HG03469 (cell line): ENCODE results near the gene SIRT2.
"Not testable (repeated sequence)": the region's sequence is repeated elsewhere in the genome, so short reads cannot be mapped to it uniquely, and the experiment has no call there.

Experiments
- ATAC-seq: cut with Tn5 transposase; IDR thresholded peaks from one replicate; pipeline ENCODE4 v1.9.1; 2021; ENCODE audit warnings: mild to moderate bottlenecking, moderate library complexity, moderate number of reproducible peaks; ENCODE audit not compliant: unreplicated experiment

SIRT2 gene

DNA sequence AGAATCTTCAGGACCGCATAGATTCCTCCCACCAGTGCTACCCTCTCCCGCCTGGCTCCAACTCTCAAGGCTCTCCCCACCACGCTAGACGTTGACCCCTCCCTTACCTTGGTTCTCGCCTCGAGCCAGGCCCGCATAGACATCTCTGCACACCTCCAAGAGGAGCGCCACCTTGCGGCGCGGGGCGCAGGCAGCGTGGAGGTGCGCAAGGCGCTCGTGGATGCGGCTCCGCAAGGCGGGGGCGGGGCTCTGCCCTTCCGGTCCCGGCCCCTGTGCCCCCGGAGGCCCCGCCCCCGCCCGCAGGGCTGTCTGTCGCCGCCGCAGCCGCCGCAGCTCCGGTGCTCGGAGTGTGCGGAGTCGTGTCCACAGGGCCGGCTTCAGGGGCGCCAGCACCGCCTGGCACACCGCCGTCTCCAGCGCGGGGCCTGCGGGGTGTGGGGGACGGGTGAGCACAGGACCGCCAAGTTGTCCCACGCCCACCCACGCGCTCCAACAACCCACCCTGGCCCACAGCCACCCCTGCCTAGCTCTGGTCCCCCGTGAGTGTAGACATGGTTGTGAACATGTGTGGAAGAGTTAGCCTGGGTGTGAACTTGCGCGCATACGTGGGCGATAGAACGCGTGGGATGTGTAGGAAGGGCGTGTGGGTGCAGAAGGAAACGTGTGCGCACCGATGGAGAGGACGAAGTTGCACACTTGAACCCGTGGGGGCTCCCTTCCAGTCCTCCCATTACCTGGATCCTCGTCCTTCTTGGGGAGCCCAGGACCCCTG lies 29.4 kb downstream of the SIRT2 start:
- ATAC-seq: no peak

DNA sequence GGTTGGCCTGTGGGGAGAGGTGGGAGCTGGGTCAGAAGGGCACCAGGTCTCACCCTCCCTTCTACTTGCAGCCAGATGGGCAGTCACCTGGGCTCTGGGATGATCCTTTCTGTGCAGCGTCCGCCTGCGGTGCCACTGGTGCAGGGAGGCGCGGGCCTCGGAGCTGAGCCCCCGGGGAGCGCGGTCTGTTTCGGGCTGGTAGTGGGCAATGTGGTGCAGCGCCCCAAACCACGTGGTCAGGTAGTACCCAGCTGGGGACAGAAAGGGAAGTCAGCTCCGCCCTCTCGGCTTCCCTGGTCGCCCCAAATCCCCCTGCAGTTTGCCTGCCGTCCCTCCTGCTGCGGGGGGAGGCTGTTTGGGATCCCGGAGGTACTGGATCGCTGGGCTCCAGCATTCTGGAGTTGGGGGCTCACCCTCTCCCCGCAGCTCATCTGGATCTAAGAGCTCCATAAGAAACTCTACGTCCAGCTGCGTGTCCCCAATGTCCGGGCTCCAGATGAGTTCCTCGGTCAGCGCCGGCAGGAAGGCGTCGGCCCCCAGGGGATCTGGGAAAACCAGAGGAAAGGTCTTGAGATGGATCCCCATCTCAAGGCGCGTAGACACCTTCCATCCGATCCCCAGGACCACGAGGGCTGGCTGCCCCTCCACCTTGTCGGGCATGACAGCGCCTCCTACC lies 30.1 kb downstream of the SIRT2 start:
- no peak for ATAC-seq

DNA sequence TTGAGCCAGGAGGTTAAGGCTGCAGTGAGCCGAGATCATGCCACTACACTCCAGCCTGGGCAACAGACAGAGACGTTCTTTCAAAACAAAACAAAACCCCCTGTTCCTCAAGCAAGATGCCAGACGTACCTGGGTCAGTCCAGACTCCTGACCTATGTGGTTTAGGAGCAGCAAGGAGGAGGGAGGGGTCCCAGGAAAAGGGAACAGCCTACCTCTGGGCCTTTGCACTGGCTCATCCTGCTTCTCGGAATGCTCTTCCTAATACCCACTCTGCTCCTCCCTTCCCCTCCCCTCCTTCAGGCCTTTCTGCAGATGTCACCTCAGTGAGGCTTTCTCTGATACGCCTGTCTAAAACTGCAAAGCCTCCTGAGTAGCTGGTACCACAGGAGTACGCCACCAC lies 30.9 kb downstream of the SIRT2 start:
- ATAC-seq: no peak

DNA sequence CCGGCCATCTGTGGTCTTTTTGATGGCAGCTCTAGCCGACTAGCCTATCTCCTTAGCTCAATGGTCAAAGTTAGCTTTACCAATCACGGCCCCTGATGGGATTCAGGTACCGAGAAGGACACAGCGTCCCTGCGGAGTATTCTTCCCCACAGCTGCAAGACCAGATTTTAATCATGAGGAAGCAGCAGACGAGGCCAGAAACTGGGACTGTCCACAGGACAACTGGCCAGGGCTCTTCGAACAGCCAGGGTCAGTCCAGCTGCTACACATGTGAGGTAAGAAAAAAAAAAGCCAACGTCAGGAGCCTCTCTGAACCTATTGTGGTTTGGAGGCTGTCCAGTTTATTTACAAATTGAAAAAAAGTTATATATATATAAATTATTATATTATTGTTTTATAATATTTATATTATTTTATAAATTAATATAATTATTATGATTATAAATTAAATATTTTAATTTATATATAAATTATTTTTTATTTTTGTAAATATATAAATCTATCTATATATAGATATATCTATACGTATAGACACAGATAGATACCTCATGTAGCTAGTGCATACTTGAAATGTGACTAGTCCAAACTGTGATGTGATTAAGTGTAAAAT lies 32.1 kb downstream of the SIRT2 start:
- no peak for ATAC-seq

DNA sequence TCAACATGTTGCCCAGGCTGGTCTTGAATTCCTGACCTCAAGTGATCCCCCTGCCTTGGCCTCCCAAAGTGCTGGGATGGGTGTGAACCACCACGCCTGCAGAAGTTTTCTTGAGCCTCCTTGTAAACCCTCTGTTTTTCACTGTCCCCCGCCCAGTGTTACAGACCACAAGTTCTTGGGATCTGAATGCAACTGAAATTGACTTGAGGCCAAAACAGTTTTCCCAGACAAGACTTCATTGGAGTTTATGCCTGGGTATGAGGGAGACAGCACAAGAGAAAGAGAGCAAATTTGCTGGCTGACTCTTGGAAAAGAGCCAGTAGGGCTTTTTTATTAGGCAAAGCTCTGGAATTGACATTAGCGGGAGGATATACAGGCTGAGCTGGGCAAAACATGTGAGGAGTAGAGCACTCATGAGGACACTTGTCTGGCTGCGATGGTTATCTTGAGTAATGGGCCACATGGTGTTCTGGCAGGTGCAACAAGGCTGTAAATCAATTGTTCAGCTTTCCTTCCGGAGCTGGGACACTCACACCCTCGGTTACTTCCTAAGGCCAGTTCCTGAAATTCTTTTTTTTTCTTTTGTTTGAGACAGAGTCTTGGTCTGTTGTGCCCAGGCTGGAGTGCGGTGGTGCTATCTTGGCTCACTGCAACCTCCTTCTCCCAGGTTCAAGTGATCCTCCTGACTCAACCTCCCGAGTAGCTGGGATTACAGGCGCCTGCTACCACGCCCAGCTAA lies 36.9 kb downstream of the SIRT2 start:
- no peak for ATAC-seq

DNA sequence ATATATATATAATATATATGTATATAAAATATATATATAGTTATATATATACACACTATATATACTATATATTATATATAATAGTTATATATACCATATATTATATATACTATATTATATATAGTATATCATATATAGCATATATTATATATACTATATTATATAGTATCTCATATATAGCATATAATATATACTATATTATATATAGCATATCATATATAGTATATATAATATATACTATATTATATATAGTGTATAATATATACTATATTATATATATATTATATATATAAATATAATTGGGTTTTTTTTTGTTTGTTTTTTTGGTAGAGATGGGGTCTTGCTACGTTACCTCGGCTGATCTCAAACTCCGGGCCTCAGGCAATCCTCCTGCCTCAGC lies 38.0 kb downstream of the SIRT2 start:
- ATAC-seq: no peak

DNA sequence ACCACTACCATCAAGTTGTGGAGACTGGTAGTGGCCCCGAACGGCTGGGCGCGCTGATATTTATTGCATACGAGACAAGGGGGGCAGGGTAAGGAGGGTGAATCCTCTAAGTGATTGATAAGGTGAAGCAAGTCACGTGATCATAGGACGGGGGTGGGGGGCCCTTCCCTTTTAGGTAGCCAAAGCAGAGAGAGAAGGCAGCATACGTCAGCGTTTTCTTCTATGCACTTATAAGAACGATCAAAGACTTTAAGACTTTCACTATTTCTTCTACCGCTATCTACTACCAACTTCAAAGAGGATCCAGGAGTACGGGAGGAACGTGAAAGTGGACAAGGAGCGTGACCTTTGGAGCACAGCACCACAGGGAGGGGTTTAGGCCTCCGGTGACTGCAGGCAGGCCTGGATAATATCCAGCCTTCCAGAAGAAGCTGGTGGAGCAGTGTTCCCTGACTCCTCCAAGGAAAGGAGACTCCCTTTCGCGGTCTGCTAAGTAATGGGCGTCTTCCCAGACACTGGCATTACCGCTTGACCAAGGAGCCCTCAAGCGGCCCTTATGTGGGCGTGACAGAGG lies 39.7 kb downstream of the SIRT2 start:
- not testable (repeated sequence) for ATAC-seq

DNA sequence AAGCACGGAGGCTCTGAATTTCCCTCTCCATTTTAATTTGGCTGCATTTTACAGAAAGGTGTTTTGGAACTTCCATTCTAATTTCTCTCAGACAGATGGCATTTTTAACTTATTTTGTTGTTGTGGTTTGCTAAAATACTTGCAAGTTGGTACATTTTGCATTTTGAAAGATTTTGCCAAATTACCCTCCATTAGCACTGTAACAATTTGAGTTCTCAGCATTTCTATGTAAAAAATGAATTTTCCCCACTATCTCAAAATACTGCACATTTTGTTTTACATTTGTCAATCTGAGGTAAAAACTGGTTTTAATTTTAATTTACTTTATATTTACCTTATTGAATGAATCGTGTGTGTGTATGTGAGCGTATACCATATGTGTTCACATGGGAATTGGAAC lies 42.6 kb downstream of the SIRT2 start:
- ATAC-seq: no peak

DNA sequence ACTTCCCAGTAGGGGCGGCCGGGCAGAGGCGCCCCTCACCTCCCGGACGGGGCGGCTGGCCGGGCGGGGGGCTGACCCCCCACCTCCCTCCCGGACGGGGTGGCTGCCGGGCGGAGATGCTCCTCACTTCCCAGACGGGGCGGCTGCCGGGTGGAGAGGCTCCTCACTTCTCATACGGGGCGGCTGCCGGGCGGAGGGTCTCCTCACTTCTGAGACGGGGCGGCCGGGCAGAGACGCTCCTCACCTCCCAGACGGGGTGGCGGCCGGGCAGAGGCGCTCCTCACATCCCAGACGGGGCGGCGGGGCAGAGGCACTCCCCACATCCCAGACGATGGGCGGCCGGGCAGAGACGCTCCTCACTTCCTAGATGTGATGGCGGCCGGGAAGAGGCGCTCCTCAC lies 43.7 kb downstream of the SIRT2 start:
- ATAC-seq: not testable (repeated sequence)

DNA sequence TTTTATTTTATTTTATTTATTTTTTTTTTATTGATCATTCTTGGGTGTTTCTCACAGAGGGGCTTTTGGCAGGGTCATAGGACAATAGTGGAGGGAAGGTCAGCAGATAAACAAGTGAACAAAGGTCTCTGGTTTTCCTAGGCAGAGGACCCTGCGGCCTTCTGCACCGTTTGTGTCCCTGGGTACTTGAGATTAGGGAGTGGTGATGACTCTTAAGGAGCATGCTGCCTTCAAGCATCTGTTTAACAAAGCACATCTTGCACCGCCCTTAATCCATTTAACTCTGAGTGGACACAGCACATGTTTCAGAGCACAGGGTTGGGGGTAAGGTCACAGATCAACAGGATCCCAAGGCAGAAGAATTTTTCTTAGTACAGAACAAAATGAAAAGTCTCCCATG lies 44.5 kb downstream of the SIRT2 start:
- not testable (repeated sequence) for ATAC-seq

DNA sequence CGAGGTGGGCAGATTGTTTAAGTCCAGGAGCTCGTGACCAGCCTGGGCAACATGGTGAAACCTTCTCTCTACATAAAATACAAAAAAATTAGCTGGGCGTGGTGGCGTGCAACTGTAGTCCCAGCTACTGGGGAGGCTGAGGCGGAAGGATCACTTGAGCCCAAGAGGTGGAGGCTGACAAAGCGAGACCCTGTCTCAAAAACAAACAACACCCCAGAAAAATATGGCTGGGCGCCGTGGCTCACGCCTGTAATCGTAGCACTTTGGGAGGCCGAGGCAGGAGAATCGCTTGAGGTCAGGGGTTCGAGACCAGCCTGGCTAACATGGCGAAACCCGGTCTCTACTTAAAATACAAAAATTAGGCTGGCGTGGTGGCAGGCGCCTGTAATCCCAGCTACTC lies 46.2 kb downstream of the SIRT2 start:
- ATAC-seq: no peak

DNA sequence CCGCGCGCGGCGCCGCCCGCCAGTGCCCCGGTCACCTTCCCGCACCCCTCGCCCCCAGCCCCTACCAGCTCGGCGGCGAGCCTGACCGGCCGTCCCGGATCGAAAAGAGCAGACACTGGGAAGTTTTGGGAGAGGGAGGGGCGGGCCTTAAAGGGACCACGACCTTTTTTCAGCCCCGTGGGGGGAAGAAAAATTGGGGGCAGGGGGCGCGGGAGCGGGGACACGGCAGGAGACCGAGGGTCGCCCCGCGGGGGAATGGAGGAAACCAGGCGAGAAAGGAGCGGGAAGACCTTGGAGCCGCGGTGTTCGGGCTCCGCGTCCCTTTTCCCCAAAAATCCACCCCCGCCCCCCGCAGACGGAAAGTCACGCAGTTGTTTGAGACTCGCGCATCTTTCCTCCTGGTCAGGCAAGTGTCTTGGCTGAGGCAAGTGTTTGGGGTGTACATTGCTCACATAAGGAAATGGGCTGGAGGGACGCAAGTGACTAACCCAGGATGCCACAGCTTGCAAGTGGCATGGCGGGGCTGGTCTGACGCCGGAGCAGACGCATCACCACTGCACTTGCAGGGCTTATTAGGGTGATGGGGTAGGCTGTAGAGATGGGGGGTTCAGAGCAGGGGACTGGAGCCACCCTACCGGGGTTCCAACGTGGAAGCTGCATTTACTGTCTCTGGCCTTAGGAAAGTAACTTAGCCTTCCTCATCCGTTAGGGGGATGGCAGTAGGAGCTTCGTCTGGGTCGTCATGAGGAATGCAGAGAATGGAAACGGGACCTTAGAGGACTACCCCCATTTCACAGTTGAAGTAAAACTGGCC lies 47.0 kb downstream of the SIRT2 start:
- ATAC-seq: no peak

DNA sequence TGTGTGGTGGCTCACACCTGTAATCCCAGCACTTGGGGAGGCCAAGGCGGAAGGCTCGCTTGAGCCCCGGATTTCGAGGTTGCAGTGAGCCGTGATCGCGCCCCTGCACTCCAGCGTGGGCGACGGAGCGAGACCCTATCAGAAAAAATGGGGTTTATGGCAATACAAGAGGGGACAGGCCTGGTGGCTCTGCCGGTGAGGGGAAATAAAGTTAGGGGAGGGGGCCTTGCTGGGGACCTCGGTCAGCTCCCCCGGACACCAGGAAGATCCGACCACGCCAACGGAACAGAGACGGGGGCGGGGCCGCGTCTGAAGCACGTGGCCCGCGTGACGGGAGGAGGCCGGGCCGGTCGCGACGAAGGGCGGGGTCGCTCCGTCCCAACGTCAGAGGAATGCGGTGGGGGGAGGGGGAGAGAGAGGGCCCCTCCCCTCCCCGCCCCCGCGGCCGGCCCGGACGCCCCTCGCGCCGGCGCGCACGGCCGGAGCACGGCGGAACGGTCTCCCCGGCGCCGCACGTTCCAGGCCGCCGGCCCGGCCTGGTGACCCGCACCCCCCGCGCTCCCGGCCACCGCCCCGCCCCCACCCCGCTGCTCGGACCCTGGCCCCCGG lies 47.7 kb downstream of the SIRT2 start:
- ATAC-seq: no peak

DNA sequence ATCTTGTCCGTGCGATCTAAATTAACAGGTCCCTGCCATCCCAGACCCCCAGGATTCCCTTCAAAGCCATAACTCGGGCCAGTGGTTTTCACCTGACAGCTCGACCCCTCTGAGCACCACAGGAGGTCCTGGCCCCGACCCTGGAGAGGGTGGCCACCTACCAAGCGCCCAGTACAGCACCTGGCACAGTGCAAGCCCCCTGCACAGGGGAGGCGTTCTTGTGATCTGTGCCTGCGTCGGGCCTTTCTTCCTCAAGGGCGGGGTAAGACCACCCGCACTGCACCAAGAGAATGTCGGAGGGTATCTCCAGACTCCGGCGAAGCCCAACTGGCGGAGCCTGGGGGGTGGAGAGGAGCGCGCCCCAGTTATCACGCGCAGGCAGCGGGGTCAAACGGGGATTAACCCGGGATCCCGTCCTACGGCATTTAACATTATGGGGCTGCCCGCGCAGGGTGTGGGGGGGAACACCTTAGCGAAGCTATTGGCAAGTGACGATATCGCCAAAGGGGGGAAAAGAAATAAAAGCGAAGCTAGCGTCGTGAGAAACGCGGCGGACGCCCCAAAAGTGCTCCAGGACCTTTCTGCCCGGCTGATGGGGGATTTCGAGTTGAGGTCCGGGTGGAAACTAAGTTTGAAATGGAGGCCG lies 48.3 kb downstream of the SIRT2 start:
- no peak for ATAC-seq

DNA sequence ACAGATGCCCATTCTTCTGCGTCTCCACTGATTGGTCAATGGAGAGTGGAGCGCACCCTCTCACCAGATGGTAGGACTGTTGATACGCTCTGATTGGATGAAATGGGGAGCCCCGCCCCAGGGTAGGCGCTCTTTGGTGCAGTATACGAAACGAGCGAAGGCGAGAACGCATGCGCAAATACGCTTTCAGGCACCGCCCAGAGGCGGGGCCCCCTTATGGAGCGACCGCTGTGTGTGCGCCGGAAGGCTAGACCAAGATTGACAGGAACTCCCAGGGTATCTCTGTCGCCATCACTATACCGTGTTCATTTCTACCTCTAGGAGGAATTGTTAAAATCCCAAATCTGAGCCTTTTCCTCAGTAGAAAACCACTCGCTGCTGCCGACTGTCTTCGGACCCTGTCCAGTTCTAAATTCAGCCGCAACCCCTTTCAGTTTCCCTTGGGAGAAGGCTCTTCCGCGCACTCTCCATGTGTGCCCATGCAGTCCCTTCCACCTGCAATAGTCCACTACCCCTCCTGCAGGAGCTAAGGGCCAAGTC lies 48.9 kb downstream of the SIRT2 start:
- ATAC-seq: peak; percentile 52

DNA sequence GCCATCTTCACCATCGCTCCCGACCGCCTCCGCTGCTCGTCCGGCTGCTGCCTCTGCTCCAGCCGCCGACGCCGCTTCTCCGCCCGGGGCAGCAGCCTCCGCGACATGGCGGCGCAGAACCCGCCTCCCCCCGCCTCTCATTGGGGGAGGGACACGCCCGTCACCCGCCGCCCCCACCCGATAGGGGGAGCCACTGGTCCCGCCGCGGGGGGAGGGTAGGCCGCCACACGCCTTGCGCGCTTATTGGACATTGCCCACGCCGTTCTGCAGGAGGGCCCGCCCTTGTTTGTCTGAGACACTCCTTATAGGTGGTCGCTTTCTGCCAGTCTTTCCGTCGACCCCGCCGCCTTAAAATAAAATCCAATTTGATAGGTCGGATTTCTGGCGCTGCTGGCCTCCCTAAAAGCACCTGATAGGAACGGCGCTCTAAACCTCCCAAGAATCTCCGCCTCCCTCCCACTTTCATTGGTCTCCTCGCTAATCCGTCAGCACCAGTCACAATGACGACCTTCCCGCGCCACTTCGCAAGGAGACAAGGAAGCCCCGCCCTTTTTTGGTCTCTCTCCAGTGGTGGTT lies 49.5 kb downstream of the SIRT2 start, which contains the start of gene HNRNPL:
TSS of gene HNRNPL (minus strand) at position 127 of the 576 bp plus-strand sequence. CDS start at position 107, 20 bp downstream.
- no peak for ATAC-seq

DNA sequence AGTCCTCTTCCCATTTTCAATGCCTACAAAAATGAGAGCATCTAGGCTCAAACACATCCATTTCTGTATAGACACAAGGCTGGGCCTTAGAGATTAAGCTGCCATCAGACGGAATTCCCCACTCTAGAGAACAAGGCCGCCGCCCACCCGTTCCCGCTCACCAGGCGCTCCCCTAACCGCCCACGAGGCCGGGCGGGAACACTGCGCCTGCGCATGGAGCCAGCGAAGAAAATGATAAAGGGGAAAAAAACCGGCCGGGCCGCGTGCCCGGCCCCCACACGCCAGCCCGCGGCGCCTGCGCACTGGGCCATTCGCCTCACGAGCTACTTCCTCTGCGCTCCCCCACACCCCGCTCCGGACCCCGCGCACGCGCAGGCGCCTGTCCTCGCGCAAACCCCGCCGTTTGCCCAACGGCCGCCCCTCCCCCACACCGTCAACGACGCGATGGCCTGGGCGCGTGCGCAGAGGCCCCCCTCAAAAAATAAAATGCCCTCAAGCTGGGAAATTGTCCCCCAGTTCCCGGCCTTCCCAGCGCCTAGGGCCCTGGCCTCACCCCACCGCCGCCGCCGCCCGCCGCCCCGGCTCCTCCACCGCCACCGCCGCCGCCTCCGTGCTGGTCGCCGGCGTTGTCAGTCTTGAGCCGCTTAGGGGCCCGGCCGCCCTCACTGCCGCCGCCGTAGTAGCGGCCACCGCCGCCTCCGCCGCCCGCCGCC lies 50.1 kb downstream of the SIRT2 start:
- ATAC-seq: peak; percentile 17
